Neural cell (in vitro differentiated cells): ENCODE measurements around the gene RXFP4. TPM values are rescaled to one million over a fixed set of nuclear protein-coding genes. Genes with fewer than 3 reads are reported as not detected.
A peak's percentile ranks its signal among the peaks of the same experiment; 100 is the strongest.

ENCODE experiments used
- H2AFZ ChIP-seq: fragments of 200-600, 300-800 bp; sonication (generic), shearing (Covaris generic); 2 replicates; pipeline ENCODE4 v1.6.0; 2014; ENCODE audit warnings: low read depth, mild to moderate bottlenecking, antibody characterized with exemption, low read length, moderate library complexity
- H3F3A ChIP-seq: fragments of 200-600 bp; shearing (Covaris generic); 2 replicates; pipeline ENCODE4 v1.6.1; 2016; ENCODE audit warnings: mild to moderate bottlenecking, moderate library complexity, mixed read lengths, antibody characterized with exemption, low read length; ENCODE audit not compliant: insufficient read depth, poor library complexity, severe bottlenecking
- H3K27ac ChIP-seq: fragments of 200-600, 300-800 bp; sonication (generic), shearing (Covaris generic); 2 replicates; pipeline ENCODE4 v1.5.1; 2014; ENCODE audit warnings: mild to moderate bottlenecking, low read length, moderate library complexity
- H3K27me3 ChIP-seq: fragments of 300-800, 200-600 bp; sonication (generic), shearing (Covaris generic); 2 replicates; pipeline ENCODE4 v1.6.0; 2014; ENCODE audit warnings: mild to moderate bottlenecking, low read depth, low read length, moderate library complexity; ENCODE audit not compliant: insufficient read depth
- H3K36me3 ChIP-seq: fragments of 300-800, 200-600 bp; sonication (generic), shearing (Covaris generic); 2 replicates; pipeline ENCODE4 v1.5.1; 2014; ENCODE audit warnings: mild to moderate bottlenecking, antibody characterized with exemption, low read length, moderate library complexity; ENCODE audit not compliant: insufficient read depth
- H3K4me2 ChIP-seq: fragments of 300-800, 200-600 bp; sonication (generic), shearing (Covaris generic); 2 replicates; pipeline ENCODE4 v1.6.0; 2014; ENCODE audit warnings: mild to moderate bottlenecking, low read length
- H3K4me3 ChIP-seq: fragments of 300-800, 200-600 bp; sonication (generic), shearing (Covaris generic); 2 replicates; pipeline ENCODE4 v1.5.1; 2014; ENCODE audit warnings: mild to moderate bottlenecking, low read length, moderate library complexity
- H3K79me2 ChIP-seq: fragments of 200-600 bp; shearing (Covaris generic); replicated peaks from 2 replicates; pipeline ENCODE4 v1.6.0; 2014; ENCODE audit warnings: mild to moderate bottlenecking, low read length, moderate library complexity; ENCODE audit not compliant: insufficient read depth
- H3K9ac ChIP-seq: fragments of 300-800, 200-600 bp; sonication (generic), shearing (Covaris generic); 2 replicates; pipeline ENCODE4 v1.6.1; 2016; ENCODE audit warnings: mild to moderate bottlenecking, low read length, mixed read lengths
- H3K9me2 ChIP-seq: fragments of 200-600 bp; shearing (Covaris generic); 2 replicates; pipeline ENCODE4 v1.6.1; 2016; ENCODE audit warnings: mild to moderate bottlenecking, low read length, mixed read lengths; ENCODE audit not compliant: insufficient read depth
- H3K9me3 ChIP-seq: fragments of 200-600, 300-800 bp; sonication (generic), shearing (Covaris generic); 2 replicates; pipeline ENCODE4 v1.6.1; 2016; ENCODE audit warnings: mild to moderate bottlenecking, mixed run types, low read length, moderate library complexity, mixed read lengths
- H4K20me1 ChIP-seq: fragments of 200-600 bp; shearing (Covaris generic); 2 replicates; pipeline ENCODE4 v1.6.1; 2016; ENCODE audit warnings: mild to moderate bottlenecking, mixed run types; ENCODE audit not compliant: insufficient read depth
- EP300 ChIP-seq: fragments of 450-650 bp; conservative IDR thresholded peaks from 2 replicates; pipeline ENCODE4 v1.6.1; 2014; ENCODE audit warnings: antibody characterized with exemption, mild to moderate bottlenecking, moderate library complexity; ENCODE audit not compliant: poor library complexity, severe bottlenecking
- EZH2 ChIP-seq: fragments of 200-600, 300-800 bp; shearing (Covaris generic), sonication (generic); IDR thresholded peaks from 2 replicates; pipeline ENCODE4 v1.6.1; 2014; ENCODE audit warnings: antibody characterized with exemption, low read length, borderline replicate concordance, mild to moderate bottlenecking; ENCODE audit not compliant: insufficient read depth, poor library complexity, severe bottlenecking
- MXI1 ChIP-seq: fragments of 450-650 bp; conservative IDR thresholded peaks from 2 replicates; pipeline ENCODE4 v1.6.1; 2014; ENCODE audit warnings: antibody characterized with exemption, mild to moderate bottlenecking; ENCODE audit not compliant: poor library complexity, severe bottlenecking
- POLR2AphosphoS5 ChIP-seq: IDR thresholded peaks from 2 replicates; pipeline ENCODE4 v1.6.1; 2012
- RAD21 ChIP-seq: fragments of 450-650 bp; conservative IDR thresholded peaks from 2 replicates; pipeline ENCODE4 v1.6.1; 2014; ENCODE audit warnings: antibody characterized with exemption, mild to moderate bottlenecking, moderate library complexity
- REST ChIP-seq: IDR thresholded peaks from 2 replicates; pipeline ENCODE4 v1.6.1; 2012; ENCODE audit warnings: borderline replicate concordance
- polyA plus RNA-seq: library from polyadenylated mRNA; depleted of rRNA; stranded (reverse); fragments of >200 nt; gene quantifications from 2 replicates; pipeline ENCODE4 v1.2.3, GENCODE V29; 2014
- TF ChIP-seq, protein P1 (sequence below): fragments of 450-650 bp; IDR thresholded peaks from 2 replicates; pipeline ENCODE4 v1.5.1; 2014; ENCODE audit warnings: antibody characterized with exemption, mild to moderate bottlenecking, moderate library complexity; ENCODE audit not compliant: poor library complexity, severe bottlenecking

Gene RXFP4
- polyA plus RNA-seq, 1 donor from 2014 or later = not detected

GRCh38 chr1:155900161-155900560, 41.3 kb upstream of the RXFP4 start:
- Histone ChIP-seq H3F3A (no peaks in the 10 kb centered on the region), H3K9ac (no peak overlapping the region), H3K27ac (no peak overlapping the region), H3K79me2 (no peaks in the 10 kb centered on the region), H3K9me2 (no peaks in the 10 kb centered on the region), H2AFZ (no peak overlapping the region), H4K20me1 (no peaks in the 10 kb centered on the region), H3K36me3 (peaks cover 9% of the 10 kb centered on the region), H3K9me3 (no peaks in the 10 kb centered on the region), H3K4me3 (no peak overlapping the region), H3K27me3 (no peaks in the 10 kb centered on the region), H3K4me2 (no peak overlapping the region)
- TF ChIP-seq EZH2 (no peak), REST (no peak)

DNA sequence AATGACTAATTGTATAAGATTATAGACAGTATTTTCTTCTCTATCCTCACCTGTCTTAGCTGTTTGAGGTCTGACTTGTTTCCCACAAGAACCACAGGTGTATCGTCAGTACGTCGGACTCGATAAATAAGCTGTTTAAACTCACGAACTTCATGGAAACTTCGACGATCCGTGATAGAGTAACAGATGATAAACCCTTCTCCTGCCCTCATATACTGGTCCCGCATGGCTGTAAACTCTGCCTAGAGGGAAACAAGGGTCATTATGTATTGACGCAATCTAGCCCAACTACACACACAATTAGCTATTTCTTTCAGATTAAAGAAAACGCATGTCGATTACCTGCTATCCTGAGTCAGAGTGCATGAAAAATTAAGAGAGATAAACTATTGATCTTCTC, 37.2 kb upstream of the RXFP4 start:
- Histone ChIP-seq H3K79me2 (peaks cover 7% of the 10 kb centered on the region), H3K4me3 (no peak overlapping the region), H3K9ac (no peak overlapping the region)

GRCh38 chr1:155909894-155910293, 31.5 kb upstream of the RXFP4 start:
- H3K9me3 ChIP-seq = no peaks in the 10 kb centered on the region
- H3F3A ChIP-seq = no peaks in the 10 kb centered on the region
- H3K9me2 ChIP-seq = no peaks in the 10 kb centered on the region
- H3K4me2 ChIP-seq = peak overlapping the region; percentile 61
- no peaks in the 10 kb centered on the region for H4K20me1 ChIP-seq
- H3K27ac ChIP-seq = peak overlapping the region; percentile 68
- H3K79me2 ChIP-seq = peaks cover 22% of the 10 kb centered on the region
- H3K27me3 ChIP-seq = no peaks in the 10 kb centered on the region
- no peaks in the 10 kb centered on the region for H3K36me3 ChIP-seq
- peak overlapping the region; percentile 45 for H2AFZ ChIP-seq
- H3K4me3 ChIP-seq = peak overlapping the region; percentile 89
- no peak for TF ChIP-seq RAD21
- TF ChIP-seq POLR2AphosphoS5 = no peak
- TF ChIP-seq, protein P1, sequence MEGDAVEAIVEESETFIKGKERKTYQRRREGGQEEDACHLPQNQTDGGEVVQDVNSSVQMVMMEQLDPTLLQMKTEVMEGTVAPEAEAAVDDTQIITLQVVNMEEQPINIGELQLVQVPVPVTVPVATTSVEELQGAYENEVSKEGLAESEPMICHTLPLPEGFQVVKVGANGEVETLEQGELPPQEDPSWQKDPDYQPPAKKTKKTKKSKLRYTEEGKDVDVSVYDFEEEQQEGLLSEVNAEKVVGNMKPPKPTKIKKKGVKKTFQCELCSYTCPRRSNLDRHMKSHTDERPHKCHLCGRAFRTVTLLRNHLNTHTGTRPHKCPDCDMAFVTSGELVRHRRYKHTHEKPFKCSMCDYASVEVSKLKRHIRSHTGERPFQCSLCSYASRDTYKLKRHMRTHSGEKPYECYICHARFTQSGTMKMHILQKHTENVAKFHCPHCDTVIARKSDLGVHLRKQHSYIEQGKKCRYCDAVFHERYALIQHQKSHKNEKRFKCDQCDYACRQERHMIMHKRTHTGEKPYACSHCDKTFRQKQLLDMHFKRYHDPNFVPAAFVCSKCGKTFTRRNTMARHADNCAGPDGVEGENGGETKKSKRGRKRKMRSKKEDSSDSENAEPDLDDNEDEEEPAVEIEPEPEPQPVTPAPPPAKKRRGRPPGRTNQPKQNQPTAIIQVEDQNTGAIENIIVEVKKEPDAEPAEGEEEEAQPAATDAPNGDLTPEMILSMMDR = no peak
- TF ChIP-seq EP300 = no peak
- TF ChIP-seq REST = no peak
- TF ChIP-seq EZH2 = no peak
- peak overlapping the region; percentile 78 for H3K9ac ChIP-seq

More for the DNA sequence above, 37.2 kb upstream of the RXFP4 start:
- H3K4me2 ChIP-seq = no peak overlapping the region
- H4K20me1 ChIP-seq = no peaks in the 10 kb centered on the region
- H3K9me3 ChIP-seq = no peaks in the 10 kb centered on the region
- no peaks in the 10 kb centered on the region for H3K9me2 ChIP-seq
- no peak overlapping the region for H3K27ac ChIP-seq
- TF ChIP-seq EP300 (no peak), MXI1 (no peak)
- peaks cover 6% of the 10 kb centered on the region for H3K36me3 ChIP-seq
- no peaks in the 10 kb centered on the region for H3K27me3 ChIP-seq
- H2AFZ ChIP-seq = no peak overlapping the region
- H3F3A ChIP-seq = no peaks in the 10 kb centered on the region
